ENCODE data around the gene IPPK.

The IPPK gene

GRCh38 chr9:92654481-92655301 is 15.2 kb downstream of the IPPK start:
- no peak for TF ChIP-seq CTCF (IDR thresholded peaks at IDR 0.05; ENCODE audit: insufficient read depth, low read depth, low read length, missing control alignments)
- H3K4me3 ChIP-seq (ENCODE audit: low read depth, low read length): no peak overlapping the region
- DNase-seq (ENCODE audit: low read depth): no peak

- no peak overlapping the region for H3K4me3 ChIP-seq (ENCODE audit: low read depth, low read length)
- no peak for DNase-seq (ENCODE audit: low read depth)
- no peak for TF ChIP-seq CTCF (IDR thresholded peaks at IDR 0.05; ENCODE audit: insufficient read depth, low read depth, low read length, missing control alignments)
Observed at GRCh38 chr9:92652461-92652860, 17.5 kb downstream of the IPPK start.

- no peak for DNase-seq (ENCODE audit: low read depth)
- H3K4me3 ChIP-seq (ENCODE audit: low read depth, low read length): no peak overlapping the region
- TF ChIP-seq CTCF (IDR thresholded peaks at IDR 0.05; ENCODE audit: insufficient read depth, low read depth, low read length, missing control alignments): no peak
Observed at GRCh38 chr9:92650839-92651621, 18.9 kb downstream of the IPPK start.

- no peak overlapping the region for H3K4me3 ChIP-seq (ENCODE audit: low read depth, low read length)
- no peak for DNase-seq (ENCODE audit: low read depth)
- no peak for TF ChIP-seq CTCF (IDR thresholded peaks at IDR 0.05; ENCODE audit: insufficient read depth, low read depth, low read length, missing control alignments)
Observed at GRCh38 chr9:92650296-92650695, 19.6 kb downstream of the IPPK start.

- no peak for DNase-seq (ENCODE audit: low read depth)
- H3K4me3 ChIP-seq (ENCODE audit: low read depth, low read length): no peak overlapping the region
- no peak for TF ChIP-seq CTCF (IDR thresholded peaks at IDR 0.05; ENCODE audit: insufficient read depth, low read depth, low read length, missing control alignments)
Observed at GRCh38 chr9:92649007-92649406, 20.9 kb downstream of the IPPK start.

- no peak for TF ChIP-seq CTCF (IDR thresholded peaks at IDR 0.05; ENCODE audit: insufficient read depth, low read depth, low read length, missing control alignments)
- DNase-seq (ENCODE audit: low read depth): no peak
- H3K4me3 ChIP-seq (ENCODE audit: low read depth, low read length): no peak overlapping the region
Observed at GRCh38 chr9:92648474-92648971, 21.4 kb downstream of the IPPK start.

All from GM12865 (cell line).